HG03025 (cell line): Measurements from ENCODE around the gene FHAD1.
"Not testable (repeated sequence)": the region's sequence is repeated elsewhere in the genome, so short reads cannot be mapped to it uniquely, and the experiment has no call there.

ENCODE experiments used
- ATAC-seq: cut with Tn5 transposase; IDR thresholded peaks from one replicate; pipeline ENCODE4 v1.9.1; 2021; ENCODE audit warnings: mild to moderate bottlenecking, moderate library complexity; ENCODE audit not compliant: unreplicated experiment, low FRiP score

Gene FHAD1

DNA sequence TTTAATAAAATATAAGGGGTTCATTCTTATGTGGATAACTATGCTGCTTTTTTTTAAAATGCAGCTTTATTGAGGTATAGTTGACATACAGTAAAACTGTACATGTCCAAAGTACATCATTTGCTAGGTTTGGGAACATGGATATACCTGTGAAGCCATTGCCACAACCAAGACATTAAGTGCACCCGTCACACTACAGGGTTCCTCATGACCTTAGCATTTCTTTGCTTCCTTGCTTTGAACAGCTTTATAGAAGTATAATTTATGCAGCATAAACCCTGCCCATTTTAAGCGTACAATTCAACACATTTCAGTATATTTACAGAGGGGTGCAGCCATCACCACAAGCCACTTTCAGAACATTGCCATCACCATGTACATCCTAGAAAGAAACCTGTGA is 26.3 kb downstream of the FHAD1 start:
- no peak for ATAC-seq

DNA sequence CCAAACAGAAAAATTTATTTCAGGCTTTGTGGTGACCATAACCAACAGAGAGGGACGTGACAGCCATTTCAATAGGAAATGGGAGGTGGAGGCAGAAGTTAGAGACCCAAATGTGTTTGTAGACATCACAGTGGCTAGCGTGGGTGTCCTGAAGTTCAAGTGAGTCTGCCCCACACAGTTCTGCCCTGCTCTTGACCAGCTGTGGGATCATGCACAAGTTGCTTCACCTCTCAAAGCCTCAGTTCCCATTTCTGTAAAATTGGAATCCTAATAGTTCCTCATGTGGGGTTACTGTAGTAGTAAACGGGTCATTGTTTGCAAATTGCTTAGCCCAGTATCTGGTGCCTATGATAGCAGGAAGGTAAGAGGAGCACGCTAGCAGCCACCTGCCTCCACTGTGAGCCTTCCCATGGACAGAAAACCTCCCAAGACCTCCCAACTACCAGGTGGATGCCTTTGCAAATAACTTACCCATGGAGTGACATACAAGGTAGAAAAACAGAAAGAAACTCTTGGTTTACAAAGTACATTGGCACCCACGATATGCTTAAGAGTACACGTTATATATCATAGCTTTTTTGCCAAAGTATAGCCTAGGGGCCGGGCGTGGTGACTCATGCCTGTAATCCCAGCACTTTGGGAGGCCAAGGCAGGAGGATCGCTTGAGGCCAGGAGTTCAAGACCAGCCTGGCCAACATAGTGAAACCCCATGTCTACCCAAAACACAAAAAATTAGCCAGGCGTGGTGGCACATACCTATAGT is 29.1 kb downstream of the FHAD1 start:
- ATAC-seq = no peak

DNA sequence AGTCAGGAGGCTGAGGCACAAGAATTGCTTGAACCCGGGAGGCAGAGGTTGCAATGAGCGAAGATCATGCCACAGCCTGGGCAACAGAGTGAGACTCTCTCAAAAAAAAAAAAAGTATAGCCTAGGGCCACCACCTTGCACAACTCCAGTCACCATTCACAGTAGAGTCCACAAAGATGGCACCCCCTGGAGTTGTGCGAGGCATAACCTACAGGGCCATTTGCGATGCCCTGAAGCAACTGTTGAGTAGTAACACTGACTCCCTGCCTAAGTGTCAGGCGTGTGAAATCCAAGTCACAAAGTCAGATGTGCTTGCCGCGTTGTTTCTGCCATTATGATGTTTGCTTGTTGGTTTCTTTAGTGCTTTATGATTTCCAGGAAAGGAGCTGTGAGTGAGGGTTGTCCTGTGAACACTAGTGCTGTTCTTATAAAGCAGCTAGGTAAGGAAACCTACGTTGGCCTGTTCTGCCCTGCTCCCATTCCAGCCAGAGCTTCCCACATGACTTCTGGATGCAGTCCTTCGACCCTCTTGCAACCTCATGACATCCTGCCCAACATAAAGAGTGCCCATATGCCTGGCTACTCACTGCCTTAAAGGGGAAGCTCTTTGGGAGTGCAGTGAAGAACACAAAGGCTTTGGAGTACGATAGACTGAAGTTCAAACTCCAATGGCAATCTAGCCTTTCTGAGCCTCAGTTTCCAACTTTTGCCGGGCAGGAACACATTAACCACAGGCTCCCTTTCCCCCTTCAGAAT is 29.8 kb downstream of the FHAD1 start:
- no peak for ATAC-seq

GRCh38 chr1:15277447-15277838 is 30.4 kb downstream of the FHAD1 start:
- no peak for ATAC-seq

DNA sequence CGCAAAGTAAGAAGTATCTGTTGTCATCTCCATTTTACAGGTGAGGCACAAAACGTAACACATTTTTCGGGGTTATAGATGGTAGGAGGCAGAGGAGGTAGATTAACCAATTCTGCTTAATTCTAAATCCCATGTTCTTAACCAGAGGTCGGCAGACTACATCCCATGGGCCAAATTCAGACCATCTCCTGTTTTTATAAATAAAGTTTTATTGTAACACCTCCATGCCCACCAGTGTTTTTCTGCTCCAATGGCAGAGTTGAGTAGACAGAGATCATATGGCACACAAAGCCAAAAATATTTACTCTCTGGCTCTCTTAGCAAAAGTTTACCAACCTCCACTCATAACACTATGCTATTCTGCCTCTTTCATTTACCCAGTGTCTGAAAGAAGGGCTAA is 30.9 kb downstream of the FHAD1 start:
- ATAC-seq = no peak

- ATAC-seq = no peak
These were observed 32.7 kb downstream of the FHAD1 start for GRCh38 chr1:15279576-15280230.

- ATAC-seq = no peak
These were observed 33.4 kb downstream of the FHAD1 start for GRCh38 chr1:15280416-15280815.

DNA sequence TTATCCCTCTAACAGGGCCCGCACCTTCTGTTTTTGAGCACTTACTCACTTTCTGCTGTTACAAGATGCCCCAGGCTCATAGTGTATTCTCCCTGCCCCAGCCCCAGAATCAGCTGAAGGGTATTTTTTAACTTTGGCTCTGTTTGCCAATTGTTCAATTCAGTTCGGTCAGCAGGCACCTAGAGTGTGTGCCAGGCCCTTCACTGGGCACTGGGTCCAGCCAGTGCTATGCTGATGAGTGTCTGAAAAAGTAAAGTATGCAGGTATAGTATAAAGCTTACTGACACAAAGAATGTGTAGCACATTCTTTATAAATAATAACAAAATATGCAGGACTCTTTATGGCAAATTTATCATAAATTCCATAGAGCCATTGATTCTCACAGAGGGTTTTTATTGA is 35.0 kb downstream of the FHAD1 start:
- ATAC-seq = no peak

- ATAC-seq = no peak
These were observed 35.9 kb downstream of the FHAD1 start for GRCh38 chr1:15282810-15283474.

DNA sequence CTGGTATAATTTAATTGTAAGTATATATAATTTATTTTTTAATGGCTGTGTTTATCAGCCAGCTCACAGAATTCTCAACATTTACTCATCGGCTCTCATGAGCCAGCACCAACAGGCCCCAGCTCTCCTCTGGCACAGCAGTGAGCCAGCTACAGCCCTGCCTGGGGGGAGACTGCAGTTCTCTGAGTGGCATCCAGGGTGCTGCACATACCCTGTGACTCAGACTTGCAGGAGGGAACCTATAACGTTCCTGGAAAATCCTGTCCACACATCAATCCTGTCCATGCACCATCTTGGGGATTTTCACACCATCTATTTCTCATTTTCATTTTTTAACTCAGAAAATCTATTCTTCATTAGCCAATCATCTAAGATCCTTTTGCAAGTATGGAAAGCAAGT is 36.5 kb downstream of the FHAD1 start:
- no peak for ATAC-seq

- no peak for ATAC-seq
These were observed 39.4 kb downstream of the FHAD1 start for GRCh38 chr1:15286452-15286851.

- no peak for ATAC-seq
These were observed 40.3 kb downstream of the FHAD1 start for GRCh38 chr1:15287035-15287979.

GRCh38 chr1:15288173-15288926 is 41.3 kb downstream of the FHAD1 start:
- ATAC-seq = no peak

DNA sequence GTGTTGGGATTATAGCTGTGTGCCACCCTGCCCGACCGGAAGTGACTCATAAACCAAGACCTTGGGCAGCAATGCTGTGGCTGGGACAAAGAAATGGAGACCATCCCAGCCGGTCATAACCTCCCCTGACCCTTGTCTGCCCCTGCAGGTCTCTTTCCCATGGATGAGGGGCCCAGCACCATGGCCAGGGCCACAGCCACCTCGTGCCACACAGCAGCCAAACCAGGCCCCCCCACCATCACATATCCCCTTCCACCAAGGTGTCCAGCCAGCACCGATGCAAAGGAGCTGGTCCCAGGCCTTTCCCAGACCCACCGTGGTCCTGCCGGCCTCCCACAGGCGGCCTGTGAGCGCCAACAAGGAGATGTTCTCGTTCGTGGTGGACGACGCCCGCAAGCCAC is 42.2 kb downstream of the FHAD1 start:
- ATAC-seq = no peak

- ATAC-seq = no peak
These were observed 43.4 kb downstream of the FHAD1 start for GRCh38 chr1:15290382-15290781.

- ATAC-seq = no peak
These were observed 48.7 kb downstream of the FHAD1 start for GRCh38 chr1:15295696-15296095.

DNA sequence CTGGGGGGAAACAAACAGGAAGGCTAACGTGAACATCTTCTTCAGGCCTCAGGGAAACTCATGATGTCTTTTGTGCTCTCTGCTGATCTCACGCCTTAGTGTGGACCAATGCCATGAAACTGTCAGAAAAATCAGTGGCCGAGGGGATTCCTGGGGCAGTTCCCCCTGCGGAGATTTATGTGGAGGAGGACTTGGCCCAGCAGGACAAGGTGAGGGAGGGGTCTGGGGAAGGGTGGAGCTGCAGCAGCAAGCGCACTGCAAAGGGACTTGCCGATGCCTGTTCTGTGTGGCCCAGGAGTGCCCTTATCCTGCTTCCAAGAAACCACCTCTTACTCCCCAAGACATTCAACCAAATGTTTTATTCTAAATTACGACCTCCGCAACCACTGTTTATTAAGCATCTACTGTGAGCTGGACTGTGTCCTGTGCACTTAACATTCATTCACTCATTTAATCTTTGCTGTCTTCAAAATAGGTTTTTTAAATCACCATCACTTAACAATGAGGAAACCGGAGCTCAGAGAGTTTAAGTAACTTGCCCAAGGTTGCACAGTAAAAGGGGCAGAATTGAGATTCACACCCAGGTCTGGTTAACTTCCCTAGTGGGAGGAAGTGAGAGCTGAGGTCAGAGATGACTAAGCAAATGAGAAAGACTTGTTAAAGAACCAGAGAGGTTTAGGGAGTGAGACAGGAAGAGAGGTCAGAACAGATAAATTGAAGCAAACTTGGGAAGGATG is 49.7 kb downstream of the FHAD1 start:
- ATAC-seq = no peak

- ATAC-seq = not testable (repeated sequence)
These were observed 51.0 kb downstream of the FHAD1 start for GRCh38 chr1:15297975-15298374.

DNA sequence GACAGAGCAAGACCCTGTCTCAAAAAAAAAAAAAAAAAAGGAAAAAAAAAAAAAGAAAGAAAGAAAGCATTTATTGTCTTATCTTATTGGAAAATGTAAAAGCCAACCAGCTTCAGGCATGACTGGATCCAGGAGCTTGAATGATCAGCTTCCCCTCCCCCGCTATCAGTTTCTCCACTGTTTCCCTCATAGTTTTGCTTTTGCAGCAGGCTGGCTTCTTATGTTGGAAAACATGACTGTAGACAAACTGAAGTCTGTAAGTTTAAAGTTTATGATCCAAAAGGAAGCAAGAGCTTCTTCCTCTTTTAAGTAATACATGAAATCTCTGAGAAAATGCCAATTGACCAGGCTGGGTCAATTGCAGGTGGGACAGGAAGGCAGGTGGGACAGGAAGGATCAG is 52.2 kb downstream of the FHAD1 start:
- no peak for ATAC-seq
